HuH-7.5 (cell line): ENCODE data around the gene CYP2U1.

Source experiments
- DNase-seq: peaks from one replicate; pipeline ENCODE4 v3.0.0; 2011; ENCODE audit warnings: low spot score

Gene CYP2U1

GRCh38 chr4:107987916-107988762, 56.8 kb downstream of the CYP2U1 start:
- no peak for DNase-seq

- DNase-seq, result no peak
Measured at GRCh38 chr4:107988763-107989035, 57.4 kb downstream of the CYP2U1 start.

- DNase-seq, result no peak
Measured at GRCh38 chr4:107989162-107989536, 57.8 kb downstream of the CYP2U1 start.

GRCh38 chr4:107989537-107990386, 58.4 kb downstream of the CYP2U1 start, which contains the start of gene HADH:
HADH (plus strand) TSS chr4:107989889; CDS start chr4:107989933, 44 bp downstream.
- peak; percentile 73 for DNase-seq

- DNase-seq, result no peak
Measured at GRCh38 chr4:107991945-107992630, 60.7 kb downstream of the CYP2U1 start.

GRCh38 chr4:107993969-107994368, 62.6 kb downstream of the CYP2U1 start:
- DNase-seq, result no peak

GRCh38 chr4:107994894-107995293, 63.5 kb downstream of the CYP2U1 start:
- no peak for DNase-seq

- no peak for DNase-seq
Measured at GRCh38 chr4:107996949-107997788, 65.8 kb downstream of the CYP2U1 start.

GRCh38 chr4:107997794-107998193, 66.4 kb downstream of the CYP2U1 start:
- DNase-seq, result no peak

GRCh38 chr4:107999932-108000539, 68.7 kb downstream of the CYP2U1 start:
- DNase-seq, result no peak

- DNase-seq, result no peak
Measured at GRCh38 chr4:108001540-108002135, 70.3 kb downstream of the CYP2U1 start.
